ENCODE results near the gene MAP1LC3A. TPM values are rescaled to one million over a fixed set of nuclear protein-coding genes. Genes with fewer than 3 reads are reported as not detected.

Gene MAP1LC3A
- total RNA-seq, 1 donor from 2014 or later, result 131 TPM

GRCh38 chr20:34569598-34569997 is 11.1 kb downstream of the MAP1LC3A start:
- TF ChIP-seq CTCF (IDR thresholded peaks at IDR 0.05), result no peak
- no peak for DNase-seq (ENCODE audit: low spot score in 2 of 2)
- intact Hi-C loops (cut with DNase I), result no loop called here
- Histone ChIP-seq H3K9me3 (no peaks in the 10 kb centered on the region), H3K36me3 (peaks cover 13 to 22% of the 10 kb centered on the region in 2 donors), H3K4me3 (no peak overlapping the region), H3K27ac (no peak overlapping the region), H3K4me1 (no peaks in the 10 kb centered on the region), H3K27me3 (no peaks in the 10 kb centered on the region)

GRCh38 chr20:34570859-34571306 is 12.4 kb downstream of the MAP1LC3A start:
- intact Hi-C loops (cut with DNase I), result no loop called here
- no peak overlapping the region for H3K4me3 ChIP-seq
- H3K27ac ChIP-seq, result no peak overlapping the region
- H3K27me3 ChIP-seq, result no peaks in the 10 kb centered on the region
- no peak for DNase-seq (ENCODE audit: low spot score in 2 of 2)
- no peaks in the 10 kb centered on the region for H3K9me3 ChIP-seq
- peaks cover 14 to 28% of the 10 kb centered on the region in 2 donors for H3K36me3 ChIP-seq
- H3K4me1 ChIP-seq, result no peaks in the 10 kb centered on the region
- no peak for TF ChIP-seq CTCF (IDR thresholded peaks at IDR 0.05)

- no peak overlapping the region for H3K4me3 ChIP-seq
- no peak overlapping the region for H3K27ac ChIP-seq
- no peaks in the 10 kb centered on the region for H3K27me3 ChIP-seq
- intact Hi-C loops (cut with DNase I), result no loop called here
- no peaks in the 10 kb centered on the region for H3K4me1 ChIP-seq
- no peaks in the 10 kb centered on the region for H3K9me3 ChIP-seq
- H3K36me3 ChIP-seq, result peaks cover 14 to 27% of the 10 kb centered on the region in 2 donors
- DNase-seq (ENCODE audit: low spot score in 2 of 2), result no peak
- TF ChIP-seq CTCF (IDR thresholded peaks at IDR 0.05), result no peak
Observed at GRCh38 chr20:34571753-34572152, 13.2 kb downstream of the MAP1LC3A start.

- peaks cover 14 to 25% of the 10 kb centered on the region in 2 donors for H3K36me3 ChIP-seq
- peaks cover 0 to 2% of the 10 kb centered on the region in 2 donors for H3K4me1 ChIP-seq
- intact Hi-C loops (cut with DNase I), result no loop called here
- peak in 1 of 2 donors; percentile 51 for DNase-seq (ENCODE audit: low spot score in 2 of 2)
- no peak for TF ChIP-seq CTCF (IDR thresholded peaks at IDR 0.05)
- no peaks in the 10 kb centered on the region for H3K27me3 ChIP-seq
- no peak overlapping the region for H3K27ac ChIP-seq
- no peaks in the 10 kb centered on the region for H3K9me3 ChIP-seq
- no peak overlapping the region for H3K4me3 ChIP-seq
Observed at GRCh38 chr20:34573541-34574300, 15.2 kb downstream of the MAP1LC3A start.

- DNase-seq (ENCODE audit: low spot score in 2 of 2), result peak in 1 of 2 donors; percentile 3
- Histone ChIP-seq H3K9me3 (no peaks in the 10 kb centered on the region), H3K27ac (no peak overlapping the region), H3K27me3 (no peaks in the 10 kb centered on the region), H3K4me3 (no peak overlapping the region), H3K36me3 (peaks cover 14 to 25% of the 10 kb centered on the region in 2 donors), H3K4me1 (peaks cover 0 to 7% of the 10 kb centered on the region in 2 donors)
- intact Hi-C loops (cut with DNase I), result no loop called here
- TF ChIP-seq CTCF (IDR thresholded peaks at IDR 0.05), result no peak
Observed at GRCh38 chr20:34574426-34574825, 15.9 kb downstream of the MAP1LC3A start.
